Measurements from ENCODE around the gene RRP1. TPM values are rescaled to one million over a fixed set of nuclear protein-coding genes. Genes with fewer than 3 reads are reported as not detected.

RRP1 gene
- total and polyA plus RNA-seq, 9 of the 15 experiments (the other 6 are each of a cell fraction or from before 2014, with no cell fraction given), result 0.89 to 105 (median 51.6) TPM

DNA sequence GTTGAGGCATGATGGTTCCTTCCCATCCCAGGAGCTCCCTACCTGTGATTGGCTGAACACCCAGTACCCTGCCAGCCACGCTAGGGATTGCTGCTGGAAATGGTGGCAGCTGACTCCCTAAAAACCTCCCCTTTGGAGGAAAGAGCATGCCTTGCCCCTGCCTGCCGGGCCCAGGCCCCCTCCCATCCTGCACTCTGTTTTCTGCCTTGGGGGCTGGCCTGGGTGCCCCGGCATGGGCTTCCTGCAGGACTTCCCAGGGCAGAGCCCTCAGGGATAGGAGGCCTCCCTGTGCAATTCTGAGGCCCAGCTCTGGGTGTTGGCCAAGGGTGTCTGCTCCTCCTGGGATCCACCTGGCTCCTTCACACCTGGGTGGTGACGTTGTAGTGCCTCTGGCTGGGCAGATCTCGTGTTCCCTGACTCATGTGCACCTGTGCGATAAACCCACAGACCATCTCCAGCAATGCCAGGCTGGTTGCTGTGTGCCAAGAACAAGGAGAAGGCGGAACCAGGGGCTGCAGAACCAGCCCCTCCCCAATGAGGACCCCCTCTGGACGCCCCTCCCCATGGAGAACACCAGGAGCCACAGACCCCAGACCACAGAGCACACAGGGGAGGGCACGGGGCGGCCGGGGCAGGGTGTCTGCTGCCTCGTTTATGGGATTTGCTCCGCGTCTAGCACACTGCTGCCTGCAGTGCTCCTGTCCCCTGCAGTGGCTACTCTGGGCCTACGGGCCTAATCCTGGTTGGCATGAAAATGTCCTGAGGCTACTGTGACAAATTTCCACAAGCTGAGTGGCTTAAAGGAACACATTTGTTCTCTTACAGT, 26.9 kb upstream of the RRP1 start:
- intact Hi-C loops (cut with micrococcal nuclease), result no loop called here
- no peak overlapping the region for H3K27ac ChIP-seq (ENCODE audit: extremely low read depth, low read depth, low read length)
- no peak overlapping the region for H3K4me2 ChIP-seq (ENCODE audit: insufficient read depth, low read length)
- H3K9ac ChIP-seq (ENCODE audit: insufficient read depth in 1 of 2, low read depth in 2 of 2, low read length in 2 of 2), result 0 out of 4 replicates have a peak overlapping the region, but pooled peaks of 1 of the 2 experiments have one; percentile 36
- peaks cover 6% of the 10 kb centered on the region for H3K9me1 ChIP-seq (ENCODE audit: control insufficient read depth, insufficient read depth, low read length)
- no peaks in the 10 kb centered on the region for H4K20me1 ChIP-seq (replicated peaks; ENCODE audit: control insufficient read depth, insufficient read depth, low read length)
- no peaks in the 10 kb centered on the region for H3K79me2 ChIP-seq (ENCODE audit: control insufficient read depth, insufficient read depth, low read length)
- H3K36me3 ChIP-seq (ENCODE audit: control insufficient read depth, insufficient read depth, low read length), result peaks cover 59% of the 10 kb centered on the region
- WGBS (ENCODE audit: insufficient coverage, low coverage, missing lambda C conversion rate), result 95% methylated on average over 15 of the region's 15 CpGs
- in situ Hi-C loops (cut with MboI), result no loop called here
- ATAC-seq (no peak), FAIRE-seq (no peak), DNase-seq (ENCODE audit: extremely low read depth in 1 of 4, low spot score in 3 of 4) (no peak)
- no peak overlapping the region for H2AFZ ChIP-seq (ENCODE audit: low read depth, low read length)
- BruUV-seq (replicated peaks), result no TSS peak
- H3K4me3 ChIP-seq, result no peak overlapping the region
- H3K27me3 ChIP-seq (ENCODE audit: control insufficient read depth in 2 of 2, insufficient read depth in 2 of 2, low read length in 2 of 2), result no peaks in the 10 kb centered on the region
- CTCF ChIA-PET (ENCODE audit: low intra/inter-chr PET ratio), result no interaction called here
- TF ChIP-seq RBM22 (IDR thresholded peaks at IDR 0.05; ENCODE audit: low read depth, low read length, poor library complexity, severe bottlenecking) (peak; percentile 8), ZC3H8 (IDR thresholded peaks at IDR 0.05) (no peak), XRCC5 (IDR thresholded peaks at IDR 0.05; ENCODE audit: low read depth, low read length) (no peak)
- H3K4me1 ChIP-seq (replicated peaks in 1 of 2; ENCODE audit: control insufficient read depth in 2 of 2, insufficient read depth in 2 of 2, low read length in 2 of 2), result peaks cover 8 to 35% of the 10 kb centered on the region in 2 experiments
- POLR2A ChIA-PET, result interaction anchor here (0.6 kb wide), 2 partner anchors 19 to 640 kb away, joined by 3 read pairs; no protein-coding TSS in a partner anchor
- no peaks in the 10 kb centered on the region for H3K9me3 ChIP-seq (replicated peaks; ENCODE audit: control insufficient read depth, insufficient read depth, low read depth, low read length)

DNA sequence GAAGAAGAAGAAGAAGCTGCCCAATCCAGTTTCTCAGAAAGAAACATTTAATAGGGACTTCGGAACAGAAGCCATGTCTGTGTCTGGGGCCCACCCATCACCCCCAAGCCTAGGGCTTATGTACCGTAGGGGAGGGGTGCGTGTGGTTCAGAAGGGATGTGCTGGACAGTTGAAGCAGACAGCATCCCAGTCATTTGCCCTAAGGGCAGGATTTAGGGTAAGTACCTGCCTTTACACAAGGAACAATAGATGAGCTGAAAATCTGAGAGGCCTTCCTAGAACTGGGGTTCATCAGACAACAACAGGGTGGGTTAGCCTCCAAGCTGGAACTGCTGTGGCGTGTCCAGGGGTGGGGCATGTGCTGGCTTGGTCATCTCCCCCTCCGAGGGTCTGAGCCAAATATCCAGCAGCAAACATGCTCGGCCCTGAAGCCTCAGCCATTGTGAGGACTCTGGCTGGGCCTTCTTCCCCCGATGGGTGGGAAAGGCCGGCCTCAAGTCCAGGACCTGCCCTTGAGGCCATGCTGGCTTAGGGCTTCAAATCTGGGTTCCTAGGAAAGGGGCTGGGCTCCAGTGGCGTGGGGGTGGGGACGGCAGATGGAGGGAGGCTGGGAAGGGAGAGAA, 25.4 kb upstream of the RRP1 start:
- Histone ChIP-seq H3K27me3 (ENCODE audit: control insufficient read depth in 2 of 2, insufficient read depth in 2 of 2, low read length in 2 of 2) (no peaks in the 10 kb centered on the region), H3K4me2 (ENCODE audit: insufficient read depth, low read length) (no peak overlapping the region), H3K27ac (ENCODE audit: extremely low read depth, low read depth, low read length) (no peak overlapping the region), H3K4me1 (replicated peaks in 1 of 2; ENCODE audit: control insufficient read depth in 2 of 2, insufficient read depth in 2 of 2, low read length in 2 of 2) (peaks cover 23 to 45% of the 10 kb centered on the region in 2 experiments), H3K9me3 (replicated peaks; ENCODE audit: control insufficient read depth, insufficient read depth, low read depth, low read length) (no peaks in the 10 kb centered on the region), H2AFZ (ENCODE audit: low read depth, low read length) (no peak overlapping the region), H3K9ac (ENCODE audit: insufficient read depth in 1 of 2, low read depth in 2 of 2, low read length in 2 of 2) (peak overlapping the region in 1 of 2 experiments; percentile 60; a peak in 2 of 4 replicates), H4K20me1 (replicated peaks; ENCODE audit: control insufficient read depth, insufficient read depth, low read length) (no peaks in the 10 kb centered on the region), H3K36me3 (ENCODE audit: control insufficient read depth, insufficient read depth, low read length) (peaks cover 45% of the 10 kb centered on the region; the same call in 2 of the 3 replicates), H3K4me3 (no peak overlapping the region), H3K79me2 (ENCODE audit: control insufficient read depth, insufficient read depth, low read length) (no peaks in the 10 kb centered on the region), H3K9me1 (ENCODE audit: control insufficient read depth, insufficient read depth, low read length) (peaks cover 8% of the 10 kb centered on the region)
- CTCF ChIA-PET (ENCODE audit: low intra/inter-chr PET ratio), result no interaction called here
- FAIRE-seq (no peak), ATAC-seq (no peak), DNase-seq (ENCODE audit: extremely low read depth in 1 of 4, low spot score in 3 of 4) (no peak)
- in situ Hi-C loops (cut with MboI), result no loop called here
- POLR2A ChIA-PET, result no interaction called here
- BruUV-seq (replicated peaks), result no TSS peak
- TF ChIP-seq SREBF2 (CRISPR knock-in tag; IDR thresholded peaks at IDR 0.05) (0 out of 2 replicates have a peak, but pooled peaks have one; percentile 69), ZNF507 (tag; conservative IDR thresholded peaks at IDR 0.05) (no peak)
- 88% methylated on average over 10 of the region's 10 CpGs for WGBS (ENCODE audit: insufficient coverage, low coverage, missing lambda C conversion rate)
- intact Hi-C loops (cut with micrococcal nuclease), result no loop called here

Measured in K562 (cell line).